ENCODE data around the gene BAIAP2. TPM values are rescaled to one million over a fixed set of nuclear protein-coding genes. Genes with fewer than 3 reads are reported as not detected.

BAIAP2 gene
- polyA plus RNA-seq, 3 donors, result 8.6 to 17.0 (median 11.2) TPM

DNA sequence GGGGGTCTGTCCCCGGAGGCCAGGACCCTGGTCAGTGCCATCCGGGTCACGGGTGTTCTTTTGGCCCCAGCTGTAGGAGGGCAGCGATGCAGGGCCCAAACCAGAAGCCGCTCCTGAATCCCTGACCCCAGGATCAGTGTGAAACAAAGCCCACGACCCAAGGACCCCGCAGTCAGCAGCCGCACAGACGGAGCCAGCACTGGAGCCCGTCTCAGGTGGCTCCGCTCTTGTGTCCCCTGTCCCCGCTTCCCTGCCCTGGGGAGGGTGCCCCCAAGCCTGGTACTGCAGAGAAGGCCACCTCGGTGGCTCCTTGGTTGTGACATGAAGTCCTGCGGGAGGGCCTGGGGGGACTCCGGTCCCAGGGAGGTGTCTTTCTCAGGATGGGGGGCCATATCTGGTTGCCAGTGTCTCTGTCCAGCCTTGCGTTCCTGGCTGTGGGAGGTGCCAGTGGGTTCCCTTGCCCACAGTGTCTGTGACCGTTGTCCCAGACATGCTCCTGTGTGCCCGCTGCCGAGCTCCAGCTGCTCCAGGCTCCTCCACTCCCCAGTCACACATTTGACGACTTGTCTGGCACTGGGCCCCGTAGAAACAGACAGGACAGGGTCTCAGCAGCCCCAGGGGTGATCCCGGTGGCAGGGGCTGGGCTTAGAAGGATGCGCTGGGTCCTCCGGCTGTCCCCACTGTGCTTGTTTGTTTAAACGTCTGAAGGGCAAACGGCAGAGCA, 33.6 kb downstream of the BAIAP2 start:
- no peak overlapping the region for H3K4me2 ChIP-seq (replicated peaks; ENCODE audit: extremely low read depth, low read length, poor library complexity, severe bottlenecking)
- no peaks in the 10 kb centered on the region for H4K20me1 ChIP-seq (ENCODE audit: insufficient read depth, low read length)
- Mint-ChIP-seq H3K4me3 (no peak overlapping the region), H3K27ac (no peak overlapping the region), H3K27me3 (ENCODE audit: low read depth in 3 of 3) (peaks cover under 1 to 6% (median 2%) of the 10 kb centered on the region in 3 donors), H3K36me3 (peaks cover under 1 to 1% of the 10 kb centered on the region in 2 donors), H3K4me1 (peaks cover 2% of the 10 kb centered on the region), H3K9me3 (peaks cover 0 to 2% (median 0%) of the 10 kb centered on the region in 7 donors)
- H3K79me2 ChIP-seq (ENCODE audit: insufficient read depth, low read length), result no peaks in the 10 kb centered on the region
- no peaks in the 10 kb centered on the region for H3K27me3 ChIP-seq (ENCODE audit: control insufficient read depth in 2 of 2, insufficient read depth in 2 of 2, low read length in 2 of 2)
- no peak overlapping the region for H3K27ac ChIP-seq (ENCODE audit: low read depth in 1 of 2, low read length in 2 of 2)
- intact Hi-C loops (cut with micrococcal nuclease), result no loop called here
- H3K9ac ChIP-seq (ENCODE audit: insufficient read depth, low read length, poor library complexity, severe bottlenecking), result no peak overlapping the region
- WGBS (ENCODE audit: insufficient coverage), result 95% methylated on average over 25 of the region's 26 CpGs
- no peak overlapping the region for H2AFZ ChIP-seq (ENCODE audit: insufficient read depth, low read depth, low read length, poor library complexity, severe bottlenecking)
- H3K4me1 ChIP-seq (ENCODE audit: control insufficient read depth in 1 of 2, insufficient read depth in 2 of 2, low read length in 2 of 2), result no peaks in the 10 kb centered on the region
- DNase-seq, result no peak
- no peaks in the 10 kb centered on the region for H3K36me3 ChIP-seq (replicated peaks in 1 of 2; ENCODE audit: control insufficient read depth in 1 of 2, insufficient read depth in 2 of 2, low read length in 2 of 2)
- H3K4me3 ChIP-seq (replicated peaks in 1 of 3; ENCODE audit: low read depth in 2 of 3, low read length in 3 of 3), result no peak overlapping the region
- TF ChIP-seq, protein P1, sequence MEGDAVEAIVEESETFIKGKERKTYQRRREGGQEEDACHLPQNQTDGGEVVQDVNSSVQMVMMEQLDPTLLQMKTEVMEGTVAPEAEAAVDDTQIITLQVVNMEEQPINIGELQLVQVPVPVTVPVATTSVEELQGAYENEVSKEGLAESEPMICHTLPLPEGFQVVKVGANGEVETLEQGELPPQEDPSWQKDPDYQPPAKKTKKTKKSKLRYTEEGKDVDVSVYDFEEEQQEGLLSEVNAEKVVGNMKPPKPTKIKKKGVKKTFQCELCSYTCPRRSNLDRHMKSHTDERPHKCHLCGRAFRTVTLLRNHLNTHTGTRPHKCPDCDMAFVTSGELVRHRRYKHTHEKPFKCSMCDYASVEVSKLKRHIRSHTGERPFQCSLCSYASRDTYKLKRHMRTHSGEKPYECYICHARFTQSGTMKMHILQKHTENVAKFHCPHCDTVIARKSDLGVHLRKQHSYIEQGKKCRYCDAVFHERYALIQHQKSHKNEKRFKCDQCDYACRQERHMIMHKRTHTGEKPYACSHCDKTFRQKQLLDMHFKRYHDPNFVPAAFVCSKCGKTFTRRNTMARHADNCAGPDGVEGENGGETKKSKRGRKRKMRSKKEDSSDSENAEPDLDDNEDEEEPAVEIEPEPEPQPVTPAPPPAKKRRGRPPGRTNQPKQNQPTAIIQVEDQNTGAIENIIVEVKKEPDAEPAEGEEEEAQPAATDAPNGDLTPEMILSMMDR (IDR thresholded peaks at IDR 0.05), result no peak
- H3K9me3 ChIP-seq (replicated peaks in 1 of 2; ENCODE audit: control insufficient read depth in 1 of 2, insufficient read depth in 1 of 2, low read length in 2 of 2), result no peaks in the 10 kb centered on the region

DNA sequence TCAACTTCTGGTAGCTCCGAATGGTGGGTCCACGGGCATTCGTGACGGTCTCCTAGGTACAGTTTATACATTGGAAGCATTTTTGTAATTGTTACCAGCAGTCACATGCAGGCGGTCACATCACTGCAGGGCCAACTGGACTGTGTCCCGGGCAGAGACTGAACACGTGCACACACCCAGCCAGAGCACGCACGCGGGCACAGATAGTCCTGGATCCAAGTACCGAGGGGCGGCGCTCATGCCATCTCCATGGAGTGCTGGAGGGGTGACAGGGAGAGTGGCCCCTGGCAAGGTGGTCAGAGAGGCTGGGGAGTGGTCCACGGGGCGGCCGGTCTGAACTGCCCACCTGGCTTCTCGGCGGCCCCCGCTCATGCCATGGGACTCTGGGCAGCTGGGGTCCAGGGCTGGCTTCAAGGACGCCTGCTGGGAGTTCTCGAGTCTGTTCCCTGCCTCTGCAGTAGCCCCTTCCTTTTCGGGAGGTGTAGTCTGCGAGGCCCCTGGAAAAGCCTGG, 34.2 kb downstream of the BAIAP2 start:
- peaks cover 0 to 2% (median 0%) of the 10 kb centered on the region in 7 donors for H3K9me3 Mint-ChIP-seq
- Histone ChIP-seq H4K20me1 (ENCODE audit: insufficient read depth, low read length) (no peaks in the 10 kb centered on the region), H3K79me2 (ENCODE audit: insufficient read depth, low read length) (no peaks in the 10 kb centered on the region), H3K27ac (ENCODE audit: low read depth in 1 of 2, low read length in 2 of 2) (no peak overlapping the region), H3K9ac (ENCODE audit: insufficient read depth, low read length, poor library complexity, severe bottlenecking) (no peak overlapping the region), H3K4me1 (ENCODE audit: control insufficient read depth in 1 of 2, insufficient read depth in 2 of 2, low read length in 2 of 2) (no peaks in the 10 kb centered on the region), H3K4me2 (replicated peaks; ENCODE audit: extremely low read depth, low read length, poor library complexity, severe bottlenecking) (no peak overlapping the region), H3K4me3 (replicated peaks in 1 of 3; ENCODE audit: low read depth in 2 of 3, low read length in 3 of 3) (no peak overlapping the region), H2AFZ (ENCODE audit: insufficient read depth, low read depth, low read length, poor library complexity, severe bottlenecking) (no peak overlapping the region), H3K36me3 (replicated peaks in 1 of 2; ENCODE audit: control insufficient read depth in 1 of 2, insufficient read depth in 2 of 2, low read length in 2 of 2) (no peaks in the 10 kb centered on the region), H3K27me3 (ENCODE audit: control insufficient read depth in 2 of 2, insufficient read depth in 2 of 2, low read length in 2 of 2) (no peaks in the 10 kb centered on the region), H3K9me3 (replicated peaks in 1 of 2; ENCODE audit: control insufficient read depth in 1 of 2, insufficient read depth in 1 of 2, low read length in 2 of 2) (no peaks in the 10 kb centered on the region)
- TF ChIP-seq, protein P1 (IDR thresholded peaks at IDR 0.05), result no peak
- peaks cover 0 to 6% (median 4%) of the 10 kb centered on the region in 3 donors for H3K27me3 Mint-ChIP-seq (ENCODE audit: low read depth in 3 of 3)
- no peaks in the 10 kb centered on the region for H3K36me3 Mint-ChIP-seq
- H3K27ac Mint-ChIP-seq, result no peak overlapping the region
- no peak for DNase-seq
- H3K4me1 Mint-ChIP-seq, result peaks cover 5% of the 10 kb centered on the region
- no peak overlapping the region for H3K4me3 Mint-ChIP-seq
- intact Hi-C loops (cut with micrococcal nuclease), result no loop called here
- WGBS (ENCODE audit: insufficient coverage), result 97% methylated on average over 23 of the region's 23 CpGs
